Mesendoderm (in vitro differentiated cells): Measurements from ENCODE around the gene NFIA.

Experiments used
- DNase-seq: peaks from one replicate; pipeline ENCODE4 v3.0.0; 2013
- H2AK5ac ChIP-seq: 2 replicates; pipeline ENCODE4 v1.6.1; 2013; ENCODE audit warnings: low read length, inconsistent platforms
- H2BK120ac ChIP-seq: 2 replicates; pipeline ENCODE4 v1.6.1; 2013; ENCODE audit warnings: low read depth, mild to moderate bottlenecking, low read length, moderate library complexity, mixed read lengths
- H2BK15ac ChIP-seq: replicated peaks from 2 replicates; pipeline ENCODE4 v1.6.1; 2013; ENCODE audit warnings: low read depth, mild to moderate bottlenecking, moderate library complexity
- H2BK5ac ChIP-seq: 2 replicates; pipeline ENCODE4 v1.6.1; 2013; ENCODE audit warnings: low read length, inconsistent platforms
- H3K18ac ChIP-seq: 2 replicates; pipeline ENCODE4 v1.6.1; 2013; ENCODE audit warnings: mild to moderate bottlenecking, low read length, mixed read lengths
- H3K23ac ChIP-seq: one replicate; pipeline ENCODE4 v1.6.1; 2013; ENCODE audit warnings: low read length
- H3K27ac ChIP-seq: 2 replicates; pipeline ENCODE4 v1.5.1; 2013; ENCODE audit warnings: low read depth, mild to moderate bottlenecking, inconsistent platforms, low read length, moderate library complexity
- H3K27me3 ChIP-seq: 2 replicates; pipeline ENCODE4 v1.6.1; 2013; ENCODE audit warnings: low read length, control low read depth, mild to moderate bottlenecking, inconsistent platforms; ENCODE audit not compliant: insufficient read depth, poor library complexity
- H3K36me3 ChIP-seq: 2 replicates; pipeline ENCODE4 v1.6.1; 2013; ENCODE audit warnings: low read length, inconsistent platforms; ENCODE audit not compliant: control insufficient read depth, insufficient read depth
- H3K4ac ChIP-seq: one replicate; pipeline ENCODE4 v1.6.1; 2013; ENCODE audit warnings: low read depth, mild to moderate bottlenecking, low read length, moderate library complexity
- H3K4me1 ChIP-seq: 2 replicates; pipeline ENCODE4 v1.6.1; 2013; ENCODE audit warnings: low read depth, low read length, inconsistent platforms; ENCODE audit not compliant: control insufficient read depth
- H3K4me2 ChIP-seq: 2 replicates; pipeline ENCODE4 v1.6.1; 2013; ENCODE audit warnings: low read length
- H3K4me3 ChIP-seq: 2 replicates; pipeline ENCODE4 v1.5.1; 2013; ENCODE audit warnings: mild to moderate bottlenecking, low read length
- H3K56ac ChIP-seq: one replicate; pipeline ENCODE4 v1.6.1; 2013; ENCODE audit warnings: low read length
- H3K79me1 ChIP-seq: 2 replicates; pipeline ENCODE4 v1.6.1; 2013; ENCODE audit warnings: low read length, inconsistent platforms
- H3K79me2 ChIP-seq: 2 replicates; pipeline ENCODE4 v1.6.1; 2013; ENCODE audit warnings: mild to moderate bottlenecking, low read length; ENCODE audit not compliant: control insufficient read depth, insufficient read depth
- H3K9ac ChIP-seq: 2 replicates; pipeline ENCODE4 v1.6.1; 2013; ENCODE audit warnings: low read length, inconsistent platforms
- H4K5ac ChIP-seq: one replicate; pipeline ENCODE4 v1.6.1; 2013; ENCODE audit warnings: low read length
- H4K8ac ChIP-seq: one replicate; pipeline ENCODE4 v1.6.1; 2013; ENCODE audit warnings: low read depth, mild to moderate bottlenecking, control low read depth, low read length, moderate library complexity
- WGBS: extraction: QIAGEN DNeasy Blood & Tissue Kit; methylation state at CpG from one replicate; pipeline ENCODE4 v1.1.7; 2013; ENCODE audit warnings: low lambda C conversion rate, missing lambda C conversion rate; ENCODE audit not compliant: insufficient coverage; ENCODE audit errors: extremely low coverage; 5-methylcytosine and 5-hydroxymethylcytosine counted together

The NFIA gene

GRCh38 chr1:61368876-61369275, 286.5 kb downstream of the NFIA start:
- H3K56ac ChIP-seq, result no peak overlapping the region
- no peak overlapping the region for H2BK120ac ChIP-seq
- no peak overlapping the region for H3K4me3 ChIP-seq
- H3K4ac ChIP-seq, result no peak overlapping the region
- no peak overlapping the region for H2BK15ac ChIP-seq
- H3K4me2 ChIP-seq, result no peak overlapping the region
- H3K4me1 ChIP-seq, result no peaks in the 10 kb centered on the region
- H3K79me2 ChIP-seq, result no peaks in the 10 kb centered on the region
- no peak overlapping the region for H3K9ac ChIP-seq
- no peak overlapping the region for H3K27ac ChIP-seq
- no peaks in the 10 kb centered on the region for H3K27me3 ChIP-seq
- H3K18ac ChIP-seq, result no peak overlapping the region
- H3K79me1 ChIP-seq, result no peaks in the 10 kb centered on the region
- no peak overlapping the region for H2BK5ac ChIP-seq
- no peak for DNase-seq
- WGBS, result no CpG with 5 or more reads among the region's 6 CpGs
- no peaks in the 10 kb centered on the region for H3K36me3 ChIP-seq
- H2AK5ac ChIP-seq, result no peak overlapping the region
- no peak overlapping the region for H4K5ac ChIP-seq
- H4K8ac ChIP-seq, result no peak overlapping the region
- no peak overlapping the region for H3K23ac ChIP-seq

- H3K27me3 ChIP-seq, result no peaks in the 10 kb centered on the region
- H3K23ac ChIP-seq, result no peak overlapping the region
- no peak overlapping the region for H2AK5ac ChIP-seq
- WGBS, result no CpG with 5 or more reads among the region's 10 CpGs
- H2BK120ac ChIP-seq, result no peak overlapping the region
- no peak overlapping the region for H3K56ac ChIP-seq
- no peak overlapping the region for H3K27ac ChIP-seq
- H3K79me2 ChIP-seq, result no peaks in the 10 kb centered on the region
- no peaks in the 10 kb centered on the region for H3K4me1 ChIP-seq
- H4K5ac ChIP-seq, result no peak overlapping the region
- H3K79me1 ChIP-seq, result no peaks in the 10 kb centered on the region
- H3K9ac ChIP-seq, result no peak overlapping the region
- DNase-seq, result no peak
- H4K8ac ChIP-seq, result no peak overlapping the region
- H3K36me3 ChIP-seq, result no peaks in the 10 kb centered on the region
- no peak overlapping the region for H3K4me2 ChIP-seq
- H3K18ac ChIP-seq, result no peak overlapping the region
- no peak overlapping the region for H2BK5ac ChIP-seq
- H3K4me3 ChIP-seq, result no peak overlapping the region
- H2BK15ac ChIP-seq, result no peak overlapping the region
- no peak overlapping the region for H3K4ac ChIP-seq
Measured at GRCh38 chr1:61370177-61370912, 288.0 kb downstream of the NFIA start.

DNA sequence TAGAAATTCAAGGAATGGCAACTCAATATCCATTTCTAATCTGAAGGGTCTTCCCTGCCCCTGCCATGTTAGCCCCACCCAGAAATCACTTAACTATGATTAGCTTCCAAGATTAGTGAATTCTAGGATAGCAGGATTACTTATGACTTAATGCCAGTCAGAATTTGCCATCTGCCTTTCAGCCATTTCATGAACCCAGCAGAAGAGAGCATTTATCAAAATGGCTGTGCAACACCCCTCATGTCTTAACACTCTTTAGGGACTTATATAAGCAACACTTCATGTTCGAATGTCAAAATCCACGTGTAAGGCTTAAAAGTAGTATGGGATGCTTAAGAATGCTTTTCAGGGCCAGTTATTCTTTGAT, 288.5 kb downstream of the NFIA start:
- H3K4me1 ChIP-seq, result no peaks in the 10 kb centered on the region
- H3K79me2 ChIP-seq, result no peaks in the 10 kb centered on the region
- H3K79me1 ChIP-seq, result no peaks in the 10 kb centered on the region
- no peak overlapping the region for H4K5ac ChIP-seq
- H2BK120ac ChIP-seq, result no peak overlapping the region
- no peak overlapping the region for H3K9ac ChIP-seq
- H2AK5ac ChIP-seq, result no peak overlapping the region
- H3K27me3 ChIP-seq, result no peaks in the 10 kb centered on the region
- H3K18ac ChIP-seq, result no peak overlapping the region
- H3K27ac ChIP-seq, result no peak overlapping the region
- H3K4me3 ChIP-seq, result no peak overlapping the region
- no peak overlapping the region for H2BK5ac ChIP-seq
- no peak overlapping the region for H2BK15ac ChIP-seq
- WGBS, result no CpG with 5 or more reads among the region's 2 CpGs
- no peak overlapping the region for H3K56ac ChIP-seq
- H3K23ac ChIP-seq, result no peak overlapping the region
- H3K4me2 ChIP-seq, result no peak overlapping the region
- no peak for DNase-seq
- no peak overlapping the region for H4K8ac ChIP-seq
- H3K36me3 ChIP-seq, result no peaks in the 10 kb centered on the region
- no peak overlapping the region for H3K4ac ChIP-seq

- H3K4ac ChIP-seq, result no peak overlapping the region
- H3K79me2 ChIP-seq, result no peaks in the 10 kb centered on the region
- no peaks in the 10 kb centered on the region for H3K36me3 ChIP-seq
- no peak overlapping the region for H2BK15ac ChIP-seq
- no CpG with 5 or more reads among the region's 5 CpGs for WGBS
- no peak overlapping the region for H2AK5ac ChIP-seq
- H3K4me2 ChIP-seq, result no peak overlapping the region
- H3K4me1 ChIP-seq, result no peaks in the 10 kb centered on the region
- no peaks in the 10 kb centered on the region for H3K27me3 ChIP-seq
- H3K56ac ChIP-seq, result no peak overlapping the region
- no peak for DNase-seq
- H3K27ac ChIP-seq, result no peak overlapping the region
- no peak overlapping the region for H3K4me3 ChIP-seq
- H4K8ac ChIP-seq, result no peak overlapping the region
- H2BK120ac ChIP-seq, result no peak overlapping the region
- no peak overlapping the region for H4K5ac ChIP-seq
- no peak overlapping the region for H3K23ac ChIP-seq
- no peak overlapping the region for H3K9ac ChIP-seq
- H3K79me1 ChIP-seq, result no peaks in the 10 kb centered on the region
- H2BK5ac ChIP-seq, result no peak overlapping the region
- H3K18ac ChIP-seq, result no peak overlapping the region
Measured at GRCh38 chr1:61372944-61373343, 290.6 kb downstream of the NFIA start.

- Histone ChIP-seq H3K79me2 (no peaks in the 10 kb centered on the region), H2BK120ac (no peak overlapping the region), H3K36me3 (no peaks in the 10 kb centered on the region), H3K56ac (no peak overlapping the region), H3K23ac (no peak overlapping the region), H2BK5ac (no peak overlapping the region), H2AK5ac (no peak overlapping the region), H3K27ac (no peak overlapping the region), H3K79me1 (no peaks in the 10 kb centered on the region), H3K27me3 (no peaks in the 10 kb centered on the region), H3K4me3 (no peak overlapping the region), H2BK15ac (no peak overlapping the region), H3K4me1 (no peaks in the 10 kb centered on the region), H4K8ac (no peak overlapping the region), H4K5ac (no peak overlapping the region), H3K9ac (no peak overlapping the region), H3K4ac (no peak overlapping the region), H3K4me2 (no peak overlapping the region), H3K18ac (no peak overlapping the region)
- no peak for DNase-seq
- no CpG with 5 or more reads among the region's 1 CpG for WGBS
Measured at GRCh38 chr1:61374156-61374555, 291.8 kb downstream of the NFIA start.
